ENCODE data around the gene METTL15.
"Not testable (repeated sequence)": the region's sequence is repeated elsewhere in the genome, so short reads cannot be mapped to it uniquely, and the experiment has no call there.

Gene METTL15

GRCh38 chr11:28107750-28108618 is at the start of gene METTL15, which contains the start of gene KIF18A:
TSS of gene METTL15 (plus strand) at chr11:28108388. CDS start at chr11:28113335, 4,947 bp downstream.
TSS of gene KIF18A (minus strand) at chr11:28108156. CDS start at chr11:28097947, 10,209 bp downstream.
- DNase-seq: peak; percentile 91

- DNase-seq: no peak
Measured at GRCh38 chr11:28071305-28071704, 36.9 kb upstream of the METTL15 start.

- no peak for DNase-seq
Measured at GRCh38 chr11:28072321-28072720, 35.9 kb upstream of the METTL15 start.

GRCh38 chr11:28077521-28077920 is 30.7 kb upstream of the METTL15 start:
- no peak for DNase-seq

- DNase-seq: no peak
Measured at GRCh38 chr11:28083118-28083517, 25.1 kb upstream of the METTL15 start.

GRCh38 chr11:28086569-28086968 is 21.6 kb upstream of the METTL15 start:
- DNase-seq: no peak

GRCh38 chr11:28087192-28087591 is 21.0 kb upstream of the METTL15 start:
- DNase-seq: not testable (repeated sequence)

- not testable (repeated sequence) for DNase-seq
Measured at GRCh38 chr11:28087693-28088092, 20.5 kb upstream of the METTL15 start.

GRCh38 chr11:28089378-28089777 is 18.8 kb upstream of the METTL15 start:
- no peak for DNase-seq

- no peak for DNase-seq
Measured at GRCh38 chr11:28090052-28090749, 18.0 kb upstream of the METTL15 start.

- DNase-seq: no peak
Measured at GRCh38 chr11:28092786-28093185, 15.4 kb upstream of the METTL15 start.

- no peak for DNase-seq
Measured at GRCh38 chr11:28098257-28098656, 9.9 kb upstream of the METTL15 start.

GRCh38 chr11:28099715-28100114 is 8.5 kb upstream of the METTL15 start:
- DNase-seq: no peak

- DNase-seq: no peak
Measured at GRCh38 chr11:28100665-28101064, 7.5 kb upstream of the METTL15 start.

- DNase-seq: not testable (repeated sequence)
Measured at GRCh38 chr11:28102300-28102699, 5.9 kb upstream of the METTL15 start.

GRCh38 chr11:28104425-28104824 is 3.8 kb upstream of the METTL15 start:
- DNase-seq: no peak

- no peak for DNase-seq
Measured at GRCh38 chr11:28104984-28105383, 3.2 kb upstream of the METTL15 start.

GRCh38 chr11:28105869-28106268 is 2.3 kb upstream of the METTL15 start:
- no peak for DNase-seq

GRCh38 chr11:28106353-28107043 is 1.7 kb upstream of the METTL15 start:
- DNase-seq: no peak

- no peak for DNase-seq
Measured at GRCh38 chr11:28107191-28107749, 918 bp upstream of the METTL15 start.

GRCh38 chr11:28108958-28109357 is 770 bp downstream of the METTL15 start:
- DNase-seq: no peak

GRCh38 chr11:28110108-28110820 is 2.1 kb downstream of the METTL15 start:
- DNase-seq: no peak

All from NCI-H1436 treated with DMSO at 0.1 percent for 48 hours (cell line).